Mesenchymal stem cell (in vitro differentiated cells and primary cell): Measurements from ENCODE around the gene SULT1B1.

ENCODE experiments used
- DNase-seq: peaks from one replicate; pipeline ENCODE4 v3.0.0-alpha.2; 2013
- H2AFZ ChIP-seq: one replicate; pipeline ENCODE4 v1.6.1; 2013; ENCODE audit warnings: low read depth, mild to moderate bottlenecking, control low read depth, inconsistent platforms, low read length, moderate library complexity
- H2AK5ac ChIP-seq: 2 replicates; pipeline ENCODE4 v1.6.1; 2013; ENCODE audit warnings: low read length, moderate library complexity, mild to moderate bottlenecking, inconsistent platforms; ENCODE audit not compliant: severe bottlenecking
- H2BK120ac ChIP-seq: one replicate; pipeline ENCODE4 v1.6.1; 2013; ENCODE audit warnings: low read depth, mild to moderate bottlenecking, inconsistent platforms, low read length, moderate library complexity
- H2BK12ac ChIP-seq, 2 experiments: one replicate each; pipeline ENCODE4 v1.6.1; 2013; ENCODE audit warnings: inconsistent platforms in 2 of 2, low read length in 2 of 2, mild to moderate bottlenecking in 2 of 2, moderate library complexity in 2 of 2, control low read depth in 1 of 2
- H2BK15ac ChIP-seq: one replicate; pipeline ENCODE4 v1.6.1; 2013; ENCODE audit warnings: mild to moderate bottlenecking, low read depth, inconsistent platforms; ENCODE audit not compliant: poor library complexity, severe bottlenecking
- H2BK5ac ChIP-seq: 2 replicates; pipeline ENCODE4 v1.6.1; 2013; ENCODE audit warnings: low read depth, mild to moderate bottlenecking, low read length, control low read depth, inconsistent platforms; ENCODE audit not compliant: poor library complexity, severe bottlenecking
- H3K14ac ChIP-seq, 2 experiments: one replicate each; pipeline ENCODE4 v1.6.1; 2013; ENCODE audit warnings: inconsistent platforms in 2 of 2, low read length in 2 of 2, control low read depth in 1 of 2, mild to moderate bottlenecking in 1 of 2, moderate library complexity in 1 of 2
- H3K18ac ChIP-seq, 2 experiments: one replicate each; pipeline ENCODE4 v1.6.1; 2013; ENCODE audit warnings: inconsistent platforms in 2 of 2, low read length in 2 of 2, control low read depth in 1 of 2, low read depth in 1 of 2, mild to moderate bottlenecking in 1 of 2
- H3K23ac ChIP-seq, 2 experiments: one replicate each; pipeline ENCODE4 v1.6.1; 2013; ENCODE audit warnings: inconsistent platforms in 2 of 2, low read length in 2 of 2, mild to moderate bottlenecking in 2 of 2, moderate library complexity in 2 of 2, control low read depth in 1 of 2
- H3K27ac ChIP-seq: 2 replicates; pipeline ENCODE4 v1.5.1; 2013; ENCODE audit warnings: mild to moderate bottlenecking, moderate library complexity, low read length, control low read depth, inconsistent platforms; ENCODE audit not compliant: poor library complexity, severe bottlenecking
- H3K27me3 ChIP-seq, 2 experiments: 2 replicates each; pipeline versions ENCODE4 v1.6.1 to v1.7.0; 2013; ENCODE audit warnings: low read length in 2 of 2, mild to moderate bottlenecking in 2 of 2, moderate library complexity in 2 of 2, control low read depth in 1 of 2, inconsistent platforms in 1 of 2; ENCODE audit not compliant: control insufficient read depth in 1 of 2, insufficient read depth in 1 of 2
- H3K36me3 ChIP-seq, 2 experiments: 2 replicates each; pipeline versions ENCODE4 v1.6.1 to v1.7.0; 2013; ENCODE audit warnings: low read length in 2 of 2, control low read depth in 1 of 2, inconsistent platforms in 1 of 2, low read depth in 1 of 2, mild to moderate bottlenecking in 1 of 2; ENCODE audit not compliant: insufficient read depth in 2 of 2, control insufficient read depth in 1 of 2
- H3K4ac ChIP-seq, 2 experiments: one replicate each; pipeline ENCODE4 v1.6.1; 2013; ENCODE audit warnings: inconsistent platforms in 2 of 2, low read length in 2 of 2, mild to moderate bottlenecking in 2 of 2, moderate library complexity in 2 of 2, control low read depth in 1 of 2, low read depth in 1 of 2
- H3K4me1 ChIP-seq: 2 replicates; pipeline ENCODE4 v1.6.1; 2013; ENCODE audit warnings: low read depth, low read length, control low read depth; ENCODE audit not compliant: control insufficient read depth, insufficient read depth
- H3K4me2 ChIP-seq: 2 replicates; pipeline ENCODE4 v1.6.1; 2013; ENCODE audit warnings: low read length, mild to moderate bottlenecking, inconsistent platforms; ENCODE audit not compliant: poor library complexity, severe bottlenecking
- H3K4me3 ChIP-seq, 2 experiments: 2 replicates each; pipeline versions ENCODE4 v1.5.1 to v1.7.0; 2013; ENCODE audit warnings: low read length in 2 of 2, mild to moderate bottlenecking in 2 of 2, control low read depth in 1 of 2, low read depth in 1 of 2; ENCODE audit not compliant: insufficient read depth in 1 of 2
- H3K79me1 ChIP-seq: replicated peaks from 2 replicates; pipeline ENCODE4 v1.6.1; 2013; ENCODE audit warnings: mild to moderate bottlenecking, control low read depth, low read length, inconsistent platforms; ENCODE audit not compliant: poor library complexity, severe bottlenecking
- H3K9ac ChIP-seq: 2 replicates; pipeline ENCODE4 v1.7.0; 2013; ENCODE audit warnings: mild to moderate bottlenecking, low read length, moderate library complexity
- H3K9me3 ChIP-seq: 2 replicates; pipeline ENCODE4 v1.7.0; 2013; ENCODE audit warnings: mild to moderate bottlenecking, low read length; ENCODE audit not compliant: control insufficient read depth
- H4K8ac ChIP-seq: one replicate; pipeline ENCODE4 v1.6.1; 2013; ENCODE audit warnings: inconsistent platforms, mild to moderate bottlenecking, low read length, moderate library complexity
- H4K91ac ChIP-seq: one replicate; pipeline ENCODE4 v1.6.1; 2013; ENCODE audit warnings: mild to moderate bottlenecking, low read length, inconsistent platforms
- WGBS: methylation state at CpG from one replicate; pipeline ENCODE4 v1.1.7; 2013; ENCODE audit warnings: mixed read lengths; 5-methylcytosine and 5-hydroxymethylcytosine counted together

The SULT1B1 gene

GRCh38 chr4:69710580-69710979, 49.8 kb downstream of the SULT1B1 start:
- no peaks in the 10 kb centered on the region for H3K36me3 ChIP-seq
- no peaks in the 10 kb centered on the region for H3K27me3 ChIP-seq
- no peak overlapping the region for H3K4ac ChIP-seq
- DNase-seq = no peak
- no peak overlapping the region for H3K4me3 ChIP-seq
- no peak overlapping the region for H3K9ac ChIP-seq
- no peak overlapping the region for H2BK15ac ChIP-seq
- no peak overlapping the region for H2AFZ ChIP-seq
- no peak overlapping the region for H3K18ac ChIP-seq
- no peaks in the 10 kb centered on the region for H3K79me1 ChIP-seq
- H4K91ac ChIP-seq = no peak overlapping the region
- no peak overlapping the region for H2BK5ac ChIP-seq
- no peak overlapping the region for H3K14ac ChIP-seq
- no peaks in the 10 kb centered on the region for H3K9me3 ChIP-seq
- no peak overlapping the region for H3K27ac ChIP-seq
- 35% methylated on average over 2 of the region's 2 CpGs for WGBS
- H2AK5ac ChIP-seq = no peak overlapping the region
- no peak overlapping the region for H3K23ac ChIP-seq
- H3K4me2 ChIP-seq = no peak overlapping the region
- H4K8ac ChIP-seq = no peak overlapping the region
- H3K4me1 ChIP-seq = peaks cover 3% of the 10 kb centered on the region
- no peak overlapping the region for H2BK120ac ChIP-seq
- no peak overlapping the region for H2BK12ac ChIP-seq

DNA sequence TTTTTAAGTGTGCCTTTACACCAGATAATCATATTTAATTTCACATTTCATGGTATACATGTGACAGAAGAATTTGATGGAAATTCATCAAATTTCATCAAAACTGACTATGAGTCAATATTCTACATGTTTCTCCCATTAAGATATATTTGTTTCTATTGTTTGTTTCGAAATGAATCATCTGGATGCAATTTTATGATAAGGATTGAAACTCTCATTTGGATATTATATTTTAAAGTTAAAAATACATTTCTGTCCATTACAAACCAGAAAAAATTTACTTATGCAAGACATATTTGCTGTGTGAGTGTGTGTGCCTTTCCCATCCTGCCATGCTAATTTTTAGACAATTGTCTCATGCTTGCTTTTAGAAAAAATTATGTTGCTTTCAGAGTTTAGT, 52.2 kb downstream of the SULT1B1 start:
- Histone ChIP-seq H3K4me2 (no peak overlapping the region), H2BK120ac (no peak overlapping the region), H3K4me3 (no peak overlapping the region), H2BK15ac (no peak overlapping the region), H3K79me1 (no peaks in the 10 kb centered on the region), H2BK5ac (no peak overlapping the region), H3K27me3 (no peaks in the 10 kb centered on the region), H3K36me3 (no peaks in the 10 kb centered on the region), H3K14ac (no peak overlapping the region), H3K4me1 (no peaks in the 10 kb centered on the region), H3K23ac (no peak overlapping the region), H3K4ac (no peak overlapping the region), H2AK5ac (no peak overlapping the region), H2BK12ac (no peak overlapping the region), H3K18ac (no peak overlapping the region), H2AFZ (no peak overlapping the region), H3K9me3 (no peaks in the 10 kb centered on the region), H4K91ac (no peak overlapping the region), H3K9ac (no peak overlapping the region), H3K27ac (no peak overlapping the region), H4K8ac (no peak overlapping the region)
- WGBS = no CpG with 5 or more reads among the region's 1 CpG
- DNase-seq = no peak

DNA sequence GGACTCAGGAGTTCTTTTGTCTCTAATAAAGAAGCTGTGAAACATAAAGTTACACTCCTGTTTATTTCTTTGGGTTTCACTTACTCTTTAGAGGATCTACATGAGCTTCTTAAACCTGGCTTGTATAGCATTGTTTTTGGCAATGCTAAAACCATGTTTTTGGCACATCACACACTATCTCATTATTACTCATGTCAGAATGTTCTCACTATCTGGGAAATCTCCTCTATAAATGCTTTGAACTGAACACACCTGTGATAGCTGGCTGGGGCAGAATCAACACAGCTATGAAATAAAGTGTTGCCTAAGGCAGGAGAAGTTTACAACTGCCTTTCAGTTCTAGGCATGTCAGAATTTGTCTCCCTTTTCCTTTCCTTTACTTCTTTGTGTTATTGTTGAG, 52.6 kb downstream of the SULT1B1 start:
- H2BK5ac ChIP-seq = no peak overlapping the region
- no peak overlapping the region for H3K4ac ChIP-seq
- H3K4me3 ChIP-seq = no peak overlapping the region
- no peak overlapping the region for H3K9ac ChIP-seq
- H3K79me1 ChIP-seq = no peaks in the 10 kb centered on the region
- no peak overlapping the region for H4K91ac ChIP-seq
- no peak overlapping the region for H2AK5ac ChIP-seq
- no peak overlapping the region for H2BK120ac ChIP-seq
- no peak overlapping the region for H2BK15ac ChIP-seq
- no peak overlapping the region for H3K18ac ChIP-seq
- H4K8ac ChIP-seq = no peak overlapping the region
- H3K9me3 ChIP-seq = no peaks in the 10 kb centered on the region
- no peak overlapping the region for H3K23ac ChIP-seq
- H3K4me1 ChIP-seq = no peaks in the 10 kb centered on the region
- no peak for DNase-seq
- H2AFZ ChIP-seq = no peak overlapping the region
- H3K36me3 ChIP-seq = no peaks in the 10 kb centered on the region
- no peak overlapping the region for H2BK12ac ChIP-seq
- no peaks in the 10 kb centered on the region for H3K27me3 ChIP-seq
- H3K27ac ChIP-seq = no peak overlapping the region
- no peak overlapping the region for H3K4me2 ChIP-seq
- H3K14ac ChIP-seq = no peak overlapping the region

DNA sequence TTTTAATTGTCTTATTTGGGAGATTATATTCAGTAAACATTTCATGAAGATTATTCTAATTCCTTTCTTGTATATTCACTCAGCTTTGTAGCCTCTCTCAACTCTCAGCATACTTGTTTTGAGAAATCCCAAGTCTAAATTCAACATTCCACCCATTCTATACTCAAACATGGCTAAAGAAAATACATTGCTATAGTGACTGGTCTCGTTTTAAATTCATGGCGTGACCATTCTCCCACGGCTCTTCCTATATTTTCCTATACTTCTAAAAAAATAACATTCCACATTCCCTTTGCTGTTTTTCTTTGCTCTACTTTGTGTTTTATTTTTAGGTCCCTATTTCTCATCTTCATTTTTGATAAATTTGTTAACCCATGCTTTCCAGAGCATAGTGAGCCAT, 58.2 kb downstream of the SULT1B1 start:
- Histone ChIP-seq H2BK12ac (no peak overlapping the region), H3K36me3 (no peaks in the 10 kb centered on the region), H3K18ac (no peak overlapping the region), H3K9me3 (peaks cover 4% of the 10 kb centered on the region), H2BK5ac (no peak overlapping the region), H2BK15ac (no peak overlapping the region), H3K4ac (no peak overlapping the region), H3K27ac (no peak overlapping the region), H3K79me1 (no peaks in the 10 kb centered on the region), H3K27me3 (no peaks in the 10 kb centered on the region), H4K91ac (no peak overlapping the region), H3K9ac (no peak overlapping the region), H2AFZ (no peak overlapping the region), H2BK120ac (no peak overlapping the region), H3K4me2 (no peak overlapping the region), H3K14ac (no peak overlapping the region), H3K23ac (no peak overlapping the region), H2AK5ac (no peak overlapping the region), H3K4me1 (no peaks in the 10 kb centered on the region), H3K4me3 (no peak overlapping the region), H4K8ac (no peak overlapping the region)
- 95% methylated on average over 3 of the region's 3 CpGs for WGBS
- no peak for DNase-seq
